WTC11 (cell line): ENCODE results near the gene SRPRB. TPM values are rescaled to one million over a fixed set of nuclear protein-coding genes. Genes with fewer than 3 reads are reported as not detected.

Experiments
- ATAC-seq: fragments of 200-7000 bp; cut with Tn5 transposase; 2 replicates; pipeline ENCODE4 v1.10.0; 2021; ENCODE audit warnings: mild to moderate bottlenecking, moderate library complexity
- CTCF ChIA-PET: fragments of 300-600 bp; sonication (Branson Sonifier 250); formaldehyde crosslinking; loops from one replicate; lab custom pipeline; 2021; ENCODE audit warnings: antibody characterized with exemption; lab: Charles Lee
- POLR2A ChIA-PET: fragments of 350-600 bp; sonication (Branson Sonifier 250); formaldehyde crosslinking; loops from one replicate; lab custom pipeline; 2021; ENCODE audit warnings: antibody characterized with exemption; lab: Charles Lee
- DNase-seq: peaks from one replicate; pipeline ENCODE4 v3.0.0; 2021; ENCODE audit warnings: low spot score
- H3K27ac Mint-ChIP-seq: 2 replicates; pipeline ENCODE4 v1.8.0; 2021; ENCODE audit warnings: mixed read lengths
- H3K27me3 Mint-ChIP-seq: 2 replicates; pipeline ENCODE4 v1.8.0; 2021; ENCODE audit warnings: low read depth, mild to moderate bottlenecking, moderate library complexity, mixed read lengths
- H3K36me3 Mint-ChIP-seq: 2 replicates; pipeline ENCODE4 v1.8.0; 2021; ENCODE audit warnings: mixed read lengths
- H3K4me1 Mint-ChIP-seq: 2 replicates; pipeline ENCODE4 v1.8.0; 2022; ENCODE audit warnings: mixed read lengths
- H3K4me3 Mint-ChIP-seq: 2 replicates; pipeline ENCODE4 v1.8.0; 2021; ENCODE audit warnings: mild to moderate bottlenecking, moderate library complexity, mixed read lengths
- H3K9me3 Mint-ChIP-seq: 2 replicates; pipeline ENCODE4 v1.8.0; 2021; ENCODE audit warnings: mixed read lengths
- ARID4B ChIP-seq: sonication (generic); formaldehyde crosslinking; IDR thresholded peaks from 2 replicates; pipeline ENCODE4 v1.8.0; 2023; ENCODE audit warnings: missing genetic modification reagents, mild to moderate bottlenecking, borderline replicate concordance
- E2F5 ChIP-seq: sonication (generic); formaldehyde crosslinking; IDR thresholded peaks from 2 replicates; pipeline ENCODE4 v1.8.1; 2022; ENCODE audit warnings: mild to moderate bottlenecking, moderate library complexity, missing genetic modification reagents
- ERG ChIP-seq: fragments of 250-450 bp; sonication (Bioruptor Pico); IDR thresholded peaks from 2 replicates; pipeline ENCODE4 v1.8.0; 2021; ENCODE audit warnings: mild to moderate bottlenecking
- JUN ChIP-seq: sonication (generic); formaldehyde crosslinking; IDR thresholded peaks from 2 replicates; pipeline ENCODE4 v1.8.0; 2023; ENCODE audit warnings: mild to moderate bottlenecking, missing genetic modification reagents
- KAT7 ChIP-seq: sonication (generic); formaldehyde crosslinking; IDR thresholded peaks from 2 replicates; pipeline ENCODE4 v1.8.1; 2023; ENCODE audit warnings: missing genetic modification reagents, mild to moderate bottlenecking, borderline replicate concordance
- MLX ChIP-seq: sonication (generic); formaldehyde crosslinking; IDR thresholded peaks from 2 replicates; pipeline ENCODE4 v1.8.1; 2023; ENCODE audit warnings: mild to moderate bottlenecking, missing genetic modification reagents, moderate library complexity
- NFATC4 ChIP-seq: fragments of 250-450 bp; sonication (Bioruptor Pico); IDR thresholded peaks from 2 replicates; pipeline ENCODE4 v1.9.0; 2021; ENCODE audit warnings: mild to moderate bottlenecking
- NR1H2 ChIP-seq: sonication (generic); formaldehyde crosslinking; IDR thresholded peaks from 2 replicates; pipeline ENCODE4 v1.9.0; 2021; ENCODE audit warnings: mild to moderate bottlenecking, moderate library complexity, missing genetic modification reagents
- PRRX2 ChIP-seq: fragments of 250-450 bp; sonication (Bioruptor Pico); IDR thresholded peaks from 2 replicates; pipeline ENCODE4 v1.8.0; 2021; ENCODE audit warnings: mild to moderate bottlenecking
- RELA ChIP-seq: sonication (generic); formaldehyde crosslinking; IDR thresholded peaks from 2 replicates; pipeline ENCODE4 v1.8.1; 2022; ENCODE audit warnings: missing genetic modification reagents, mild to moderate bottlenecking, borderline replicate concordance
- RORB ChIP-seq: fragments of 250-450 bp; sonication (Bioruptor Pico); IDR thresholded peaks from 2 replicates; pipeline ENCODE4 v1.9.0; 2021; ENCODE audit warnings: mild to moderate bottlenecking
- SMAD3 ChIP-seq: sonication (generic); formaldehyde crosslinking; IDR thresholded peaks from 2 replicates; pipeline ENCODE4 v1.8.0; 2022; ENCODE audit warnings: missing genetic modification reagents, mild to moderate bottlenecking, borderline replicate concordance
- SMAD4 ChIP-seq: sonication (generic); formaldehyde crosslinking; IDR thresholded peaks from 2 replicates; pipeline ENCODE4 v1.8.0; 2022; ENCODE audit warnings: mild to moderate bottlenecking, missing genetic modification reagents
- STAT6 ChIP-seq: sonication (generic); formaldehyde crosslinking; conservative IDR thresholded peaks from 2 replicates; pipeline ENCODE4 v1.8.1; 2023; ENCODE audit warnings: mild to moderate bottlenecking, low read depth, missing genetic modification reagents, moderate library complexity
- TEAD1 ChIP-seq: sonication (generic); formaldehyde crosslinking; IDR thresholded peaks from 2 replicates; pipeline ENCODE4 v1.8.0; 2022; ENCODE audit warnings: mild to moderate bottlenecking, missing genetic modification reagents
- ZBTB43 ChIP-seq: sonication (generic); formaldehyde crosslinking; IDR thresholded peaks from 2 replicates; pipeline ENCODE4 v1.8.1; 2023; ENCODE audit warnings: mild to moderate bottlenecking, missing genetic modification reagents
- ZNF219 ChIP-seq: sonication (generic); formaldehyde crosslinking; IDR thresholded peaks from 2 replicates; pipeline ENCODE4 v1.8.0; 2023; ENCODE audit warnings: missing genetic modification reagents, mild to moderate bottlenecking, borderline replicate concordance
- total RNA-seq: library from RNA; stranded (reverse); gene quantifications from 3 replicates; pipeline ENCODE4 v1.2.3, GENCODE V29; 2021

Gene SRPRB
- total RNA-seq, 1 experiment from 2014 or later: 40.9 TPM

GRCh38 chr3:133857767-133858166, 52.2 kb downstream of the SRPRB start (continued):
- TF ChIP-seq ARID4B (CRISPR knock-in tag) (no peak), RELA (no peak), RORB (CRISPR knock-in tag) (no peak), SMAD3 (no peak)

- peaks cover 18% of the 10 kb centered on the region for H3K4me1 Mint-ChIP-seq
- no peak overlapping the region for H3K4me3 Mint-ChIP-seq
- ATAC-seq: no peak
- ChIA-PET CTCF (interaction anchor here (0.6 kb wide), 1 partner anchor 63 kb away, joined by 8 read pairs; no protein-coding TSS in a partner anchor), POLR2A (no interaction called here)
- no peak for DNase-seq
- H3K27me3 Mint-ChIP-seq: no peaks in the 10 kb centered on the region
- no peak overlapping the region for H3K27ac Mint-ChIP-seq
- no peaks in the 10 kb centered on the region for H3K9me3 Mint-ChIP-seq
- no peaks in the 10 kb centered on the region for H3K36me3 Mint-ChIP-seq
- TF ChIP-seq STAT6 (CRISPR knock-in tag) (no peak), TEAD1 (CRISPR knock-in tag) (no peak), E2F5 (no peak), ZBTB43 (CRISPR knock-in tag) (no peak), PRRX2 (CRISPR knock-in tag) (no peak), NFATC4 (CRISPR knock-in tag) (no peak), NR1H2 (CRISPR knock-in tag) (no peak), MLX (CRISPR knock-in tag) (no peak), KAT7 (CRISPR knock-in tag) (no peak), JUN (CRISPR knock-in tag) (no peak), SMAD4 (CRISPR knock-in tag) (no peak), ZNF219 (CRISPR knock-in tag) (no peak), ERG (CRISPR knock-in tag) (no peak)
Measured at GRCh38 chr3:133859381-133860234, 54.0 kb downstream of the SRPRB start.
